Calu3 (cell line): ENCODE results near the gene GRIN2D. TPM values are rescaled to one million over a fixed set of nuclear protein-coding genes. Genes with fewer than 3 reads are reported as not detected.

ENCODE experiments used
- BruUV-seq: library from RNA; stranded (reverse); fragments of 400-500 nt; replicated peaks from 2 replicates; lab custom pipeline; 2021; lab: Mats Ljungman, UMichigan
- CTCF ChIA-PET: fragments of 300-600 bp; sonication (Branson Sonifier 250); formaldehyde crosslinking; loops from one replicate; lab custom pipeline; 2022; ENCODE audit warnings: antibody characterized with exemption; lab: Charles Lee
- DNase-seq: peaks from one replicate; pipeline ENCODE4 v3.0.0; 2022
- H3K27ac Mint-ChIP-seq: one replicate; pipeline ENCODE4 v1.8.0; 2022; ENCODE audit warnings: mixed read lengths; ENCODE audit not compliant: unreplicated experiment
- H3K27me3 Mint-ChIP-seq: one replicate; pipeline ENCODE4 v1.8.0; 2022; ENCODE audit warnings: mixed read lengths; ENCODE audit not compliant: unreplicated experiment
- H3K36me3 Mint-ChIP-seq: one replicate; pipeline ENCODE4 v1.8.0; 2022; ENCODE audit warnings: mild to moderate bottlenecking, moderate library complexity, mixed read lengths; ENCODE audit not compliant: insufficient read depth, unreplicated experiment
- H3K4me1 Mint-ChIP-seq: one replicate; pipeline ENCODE4 v1.8.0; 2022; ENCODE audit warnings: mild to moderate bottlenecking, low read depth, mixed read lengths; ENCODE audit not compliant: unreplicated experiment
- H3K4me3 Mint-ChIP-seq: one replicate; pipeline ENCODE4 v1.8.0; 2022; ENCODE audit warnings: mild to moderate bottlenecking, low read depth, moderate library complexity, mixed read lengths; ENCODE audit not compliant: unreplicated experiment
- H3K9me3 Mint-ChIP-seq: one replicate; pipeline ENCODE4 v1.8.0; 2022; ENCODE audit warnings: low read depth, mixed read lengths; ENCODE audit not compliant: unreplicated experiment
- intact Hi-C: fragments of 100-400 bp; cut with micrococcal nuclease; formaldehyde crosslinking; loops from one replicate; pipeline ENCODE4 v1.10.0; 2022; ENCODE audit not compliant: unreplicated experiment
- total RNA-seq: library from RNA; stranded (reverse); gene quantifications from 2 replicates; pipeline ENCODE4 v1.2.3, GENCODE V29; 2022
- TF ChIP-seq, protein P1 (sequence below): fragments of 200-600 bp; IDR thresholded peaks from one replicate; pipeline ENCODE4 v1.8.0; 2022; ENCODE audit warnings: antibody characterized with exemption; ENCODE audit not compliant: unreplicated experiment

Gene GRIN2D
- total RNA-seq, 1 experiment from 2014 or later = not detected

DNA sequence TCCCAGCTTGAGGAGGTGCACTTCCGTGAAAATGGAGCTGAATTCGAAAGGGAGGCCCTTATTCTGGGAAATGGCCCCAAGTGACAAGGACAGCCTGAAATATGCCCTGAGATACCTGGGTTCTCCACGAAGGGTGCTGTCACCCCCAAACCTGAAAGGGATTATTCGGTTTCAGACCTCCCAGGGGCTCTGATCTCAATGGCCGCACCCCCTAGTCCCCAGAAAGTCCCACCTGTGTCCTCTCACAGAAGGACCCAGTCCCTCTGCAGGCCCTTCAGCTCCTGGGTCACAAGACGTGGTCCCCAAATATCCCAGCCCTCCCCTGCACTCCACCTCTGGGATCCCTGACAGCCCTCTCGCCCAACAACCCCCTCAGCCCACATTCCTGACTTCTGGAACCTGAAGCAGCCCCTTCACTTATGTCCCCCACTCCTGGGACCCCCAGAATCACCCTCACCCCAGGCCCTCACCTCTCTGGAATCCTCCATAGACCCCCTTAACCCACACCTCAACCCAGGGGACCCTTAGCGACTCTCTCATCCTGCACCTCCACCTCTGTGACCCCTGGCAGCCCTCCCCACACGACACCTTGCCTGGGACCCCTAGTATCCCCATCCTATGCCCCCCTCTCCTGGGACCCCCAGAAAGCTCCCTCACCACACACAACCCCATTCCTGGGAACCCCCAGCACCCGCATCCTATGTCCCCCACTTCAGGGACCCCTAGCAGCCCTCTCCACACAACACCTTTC, 28.7 kb upstream of the GRIN2D start:
- Mint-ChIP-seq H3K36me3 (peaks cover 33% of the 10 kb centered on the region), H3K9me3 (no peaks in the 10 kb centered on the region), H3K4me1 (no peaks in the 10 kb centered on the region), H3K4me3 (peak overlapping the region; percentile 84), H3K27me3 (no peaks in the 10 kb centered on the region), H3K27ac (peak overlapping the region; percentile 97)
- TSS peak; percentile 99 for BruUV-seq
- no peak for DNase-seq
- intact Hi-C loops = no loop called here
- CTCF ChIA-PET = interaction anchor here (1.1 to 2.5 kb wide), 6 partner anchors 10 to 81 kb away, joined by 3 to 28 read pairs (median 12); partner anchors contain the start of genes GRWD1 and KDELR1
- TF ChIP-seq, protein P1, sequence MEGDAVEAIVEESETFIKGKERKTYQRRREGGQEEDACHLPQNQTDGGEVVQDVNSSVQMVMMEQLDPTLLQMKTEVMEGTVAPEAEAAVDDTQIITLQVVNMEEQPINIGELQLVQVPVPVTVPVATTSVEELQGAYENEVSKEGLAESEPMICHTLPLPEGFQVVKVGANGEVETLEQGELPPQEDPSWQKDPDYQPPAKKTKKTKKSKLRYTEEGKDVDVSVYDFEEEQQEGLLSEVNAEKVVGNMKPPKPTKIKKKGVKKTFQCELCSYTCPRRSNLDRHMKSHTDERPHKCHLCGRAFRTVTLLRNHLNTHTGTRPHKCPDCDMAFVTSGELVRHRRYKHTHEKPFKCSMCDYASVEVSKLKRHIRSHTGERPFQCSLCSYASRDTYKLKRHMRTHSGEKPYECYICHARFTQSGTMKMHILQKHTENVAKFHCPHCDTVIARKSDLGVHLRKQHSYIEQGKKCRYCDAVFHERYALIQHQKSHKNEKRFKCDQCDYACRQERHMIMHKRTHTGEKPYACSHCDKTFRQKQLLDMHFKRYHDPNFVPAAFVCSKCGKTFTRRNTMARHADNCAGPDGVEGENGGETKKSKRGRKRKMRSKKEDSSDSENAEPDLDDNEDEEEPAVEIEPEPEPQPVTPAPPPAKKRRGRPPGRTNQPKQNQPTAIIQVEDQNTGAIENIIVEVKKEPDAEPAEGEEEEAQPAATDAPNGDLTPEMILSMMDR = no peak

DNA sequence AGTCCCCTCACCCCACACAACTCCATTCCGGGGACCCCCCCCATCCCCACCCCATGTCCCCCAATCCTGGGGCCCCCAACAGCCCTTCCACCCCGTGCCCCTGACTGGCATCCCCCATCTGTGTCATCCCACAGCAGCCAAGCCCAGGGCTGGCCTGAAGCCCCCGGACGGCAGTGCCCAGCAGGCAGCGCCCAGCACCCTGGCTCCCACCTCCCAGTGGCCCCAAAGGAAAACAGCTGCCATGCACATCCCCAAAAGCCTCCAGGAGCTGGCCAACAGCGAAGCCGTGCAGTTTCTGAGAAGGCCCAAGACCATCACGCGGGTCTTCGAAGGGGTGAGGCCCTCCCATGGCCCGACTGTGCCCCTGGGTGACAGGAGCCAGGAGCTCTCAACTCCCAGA, 27.9 kb upstream of the GRIN2D start:
- Mint-ChIP-seq H3K9me3 (no peaks in the 10 kb centered on the region), H3K4me1 (no peaks in the 10 kb centered on the region), H3K36me3 (peaks cover 33% of the 10 kb centered on the region), H3K27ac (no peak overlapping the region), H3K27me3 (no peaks in the 10 kb centered on the region), H3K4me3 (no peak overlapping the region)
- BruUV-seq = no TSS peak
- intact Hi-C loops = no loop called here
- no peak for DNase-seq
- TF ChIP-seq, protein P1 = no peak
- CTCF ChIA-PET = no interaction called here

DNA sequence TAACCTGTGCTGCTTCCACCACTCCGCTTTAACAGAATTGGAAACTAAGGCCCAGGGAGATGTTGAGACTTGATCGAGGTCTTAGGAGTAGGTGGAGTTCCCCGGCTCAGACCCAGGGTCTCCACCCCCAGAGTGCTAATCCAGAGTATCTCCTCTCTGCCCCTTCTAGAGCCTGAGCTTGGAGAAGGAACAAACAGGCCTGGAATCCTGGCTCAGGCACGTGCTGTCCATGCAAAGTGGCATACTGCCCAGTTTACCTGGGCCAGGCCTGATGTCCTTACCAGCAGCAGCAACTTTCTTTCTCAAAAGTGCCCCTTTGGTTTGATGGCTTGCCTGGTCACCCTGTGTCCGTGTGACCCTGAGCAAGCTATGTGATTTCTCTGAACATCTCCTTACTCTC, 25.6 kb upstream of the GRIN2D start:
- DNase-seq = no peak
- no TSS peak for BruUV-seq
- CTCF ChIA-PET = no interaction called here
- TF ChIP-seq, protein P1 = no peak
- no peak overlapping the region for H3K4me3 Mint-ChIP-seq
- no peaks in the 10 kb centered on the region for H3K9me3 Mint-ChIP-seq
- H3K36me3 Mint-ChIP-seq = peaks cover 24% of the 10 kb centered on the region
- intact Hi-C loops = no loop called here
- H3K4me1 Mint-ChIP-seq = no peaks in the 10 kb centered on the region
- no peak overlapping the region for H3K27ac Mint-ChIP-seq
- H3K27me3 Mint-ChIP-seq = peaks cover 6% of the 10 kb centered on the region

DNA sequence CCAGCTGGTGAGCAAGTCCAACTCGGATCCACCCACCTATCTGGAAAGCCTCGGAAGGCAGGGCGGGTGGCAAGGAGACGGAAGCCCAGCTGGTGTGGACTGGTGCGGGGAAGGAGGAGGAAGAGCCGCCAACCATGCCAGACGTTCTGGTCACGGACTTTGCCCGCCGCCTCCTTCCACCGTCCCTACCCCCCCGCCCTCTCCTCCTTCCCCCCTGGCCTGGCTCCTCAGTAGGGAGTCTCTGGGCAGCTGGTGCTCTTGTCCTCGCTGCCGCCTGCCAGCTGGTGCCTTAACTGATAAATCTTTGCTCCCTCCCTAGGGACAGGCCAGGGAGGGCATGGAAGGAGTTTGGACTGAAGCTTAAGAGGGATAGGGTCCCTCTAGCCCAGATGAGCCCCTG, 24.5 kb upstream of the GRIN2D start:
- no TSS peak for BruUV-seq
- Mint-ChIP-seq H3K36me3 (peaks cover 13% of the 10 kb centered on the region), H3K27ac (no peak overlapping the region), H3K27me3 (peaks cover 13% of the 10 kb centered on the region), H3K4me1 (no peaks in the 10 kb centered on the region), H3K9me3 (no peaks in the 10 kb centered on the region), H3K4me3 (no peak overlapping the region)
- intact Hi-C loops = no loop called here
- CTCF ChIA-PET = interaction anchor here (0.6 kb wide), 1 partner anchor 746 kb away, joined by 4 read pairs; no protein-coding TSS in a partner anchor
- TF ChIP-seq, protein P1 = no peak
- no peak for DNase-seq
